Activated naive CD8-positive, alpha-beta T cell treated with anti-CD3 and anti-CD28 coated beads, Interleukin-2, amount 50 U/mL, for 16 hours (primary cell): ENCODE measurements around the gene SH3YL1.

ENCODE experiments used
- DNase-seq: peaks from one replicate; pipeline ENCODE4 v3.0.0-alpha.2; 2020; ENCODE audit warnings: low read depth, low spot score

Gene SH3YL1

GRCh38 chr2:258933-259332 is 4.9 kb downstream of the SH3YL1 start:
- DNase-seq = no peak

- DNase-seq = no peak
These were observed 6.0 kb downstream of the SH3YL1 start for GRCh38 chr2:257842-258241.

GRCh38 chr2:257429-257828 is 6.4 kb downstream of the SH3YL1 start:
- no peak for DNase-seq

- DNase-seq = no peak
These were observed 7.7 kb downstream of the SH3YL1 start for GRCh38 chr2:256094-256493.

- no peak for DNase-seq
These were observed 8.6 kb downstream of the SH3YL1 start for GRCh38 chr2:255195-255594.

DNA sequence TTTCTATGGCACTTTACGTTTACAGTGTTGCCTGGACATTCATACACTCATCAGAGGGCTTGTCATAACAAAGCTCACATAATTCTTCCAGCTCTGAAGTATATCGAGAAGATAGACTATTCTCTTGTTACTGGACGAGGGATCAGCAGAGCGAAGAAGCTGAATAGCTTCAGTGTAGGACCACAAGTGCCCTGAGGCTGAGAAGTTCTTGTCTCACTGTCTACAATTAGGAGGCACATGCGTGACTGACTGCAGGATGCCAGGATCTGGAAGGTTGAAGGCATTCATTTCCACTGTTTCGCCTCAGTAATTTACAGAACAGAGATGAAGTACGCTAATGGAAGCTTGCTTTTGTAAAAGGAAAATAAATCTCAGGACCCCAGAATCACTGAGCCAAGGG is 9.6 kb downstream of the SH3YL1 start:
- DNase-seq = no peak

DNA sequence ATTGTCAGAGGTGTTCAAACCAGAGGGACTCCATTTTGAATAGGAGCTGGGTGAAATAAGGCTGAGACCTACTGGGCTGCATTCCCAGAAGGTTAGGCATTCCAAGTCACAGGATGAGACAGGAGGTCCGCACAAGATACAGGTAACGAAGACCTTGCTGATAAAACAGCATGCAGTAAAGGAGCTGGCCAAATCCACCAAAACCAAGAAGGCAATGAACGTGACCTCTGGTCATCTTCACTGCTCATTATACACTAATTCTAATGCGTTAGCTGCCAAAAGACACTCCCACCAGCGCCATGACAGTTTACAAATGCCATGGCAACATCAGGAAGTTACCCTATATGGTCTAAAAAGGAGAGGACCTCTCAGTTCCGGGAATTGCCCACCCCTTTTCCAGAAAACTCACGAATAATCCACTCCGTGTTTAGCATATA is 10.6 kb downstream of the SH3YL1 start:
- no peak for DNase-seq

- no peak for DNase-seq
These were observed 11.7 kb downstream of the SH3YL1 start for GRCh38 chr2:252001-252602.

DNA sequence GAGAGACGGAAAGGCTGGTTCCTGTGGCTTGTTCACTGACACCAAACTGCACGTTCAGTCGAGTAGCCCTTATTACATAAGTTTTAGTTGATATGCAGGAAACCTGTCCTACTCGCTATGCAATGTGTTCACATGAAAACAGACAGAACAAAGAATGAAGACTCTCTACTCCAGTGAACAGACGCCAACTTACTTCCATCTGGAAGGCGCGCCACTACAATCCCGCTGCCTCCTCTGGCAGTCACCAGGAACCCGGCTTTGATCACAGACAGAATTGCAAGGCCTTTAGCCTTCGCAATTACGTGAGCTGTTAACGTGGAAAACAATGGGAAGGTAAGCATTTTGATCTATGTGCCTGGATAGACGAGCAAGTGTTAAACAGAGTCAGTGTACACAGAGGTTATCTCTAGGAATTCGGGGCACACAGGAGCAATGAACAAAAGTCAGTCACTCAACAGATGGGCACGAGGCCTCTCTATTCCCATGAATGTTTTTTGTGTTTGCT is 14.2 kb downstream of the SH3YL1 start:
- DNase-seq = no peak

GRCh38 chr2:248724-249123 is 15.1 kb downstream of the SH3YL1 start:
- DNase-seq = no peak

DNA sequence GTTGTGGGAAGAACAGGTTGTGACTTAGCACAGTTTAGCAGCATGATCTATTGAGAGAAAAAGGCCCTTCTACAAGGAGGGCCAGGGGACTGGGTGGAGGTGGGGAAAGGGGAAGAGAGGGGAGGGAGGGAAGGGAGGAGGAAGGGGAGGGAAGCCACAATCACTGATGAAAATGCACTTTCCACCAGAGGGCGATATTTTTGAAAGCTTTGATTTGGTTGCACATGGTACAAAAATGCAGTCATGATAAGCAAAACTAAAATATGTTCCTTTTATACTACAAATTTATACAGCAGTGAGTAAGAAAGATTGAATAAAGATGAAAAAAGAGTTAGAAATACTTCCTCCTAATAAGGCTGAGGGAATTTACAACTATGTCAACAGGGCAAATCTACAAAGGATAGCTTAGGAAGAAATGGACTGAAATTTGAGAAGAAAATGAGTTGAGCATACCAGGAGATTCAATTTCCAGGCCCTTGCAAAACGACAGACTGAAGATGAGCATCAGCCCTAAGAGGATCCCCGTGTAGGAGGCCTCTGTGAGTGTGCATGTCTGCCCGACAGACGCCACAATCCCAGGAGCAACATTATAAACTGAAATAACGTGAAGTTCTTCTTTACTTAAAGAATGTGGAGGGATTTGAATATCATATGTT is 17.2 kb downstream of the SH3YL1 start:
- no peak for DNase-seq

GRCh38 chr2:244547-244946 is 19.3 kb downstream of the SH3YL1 start:
- DNase-seq = no peak

- DNase-seq = no peak
These were observed 25.0 kb downstream of the SH3YL1 start for GRCh38 chr2:238869-239268.

GRCh38 chr2:238431-238830 is 25.4 kb downstream of the SH3YL1 start:
- DNase-seq = no peak

- DNase-seq = no peak
These were observed 26.0 kb downstream of the SH3YL1 start for GRCh38 chr2:237878-238277.

- DNase-seq = no peak
These were observed 26.8 kb downstream of the SH3YL1 start for GRCh38 chr2:236993-237539.

DNA sequence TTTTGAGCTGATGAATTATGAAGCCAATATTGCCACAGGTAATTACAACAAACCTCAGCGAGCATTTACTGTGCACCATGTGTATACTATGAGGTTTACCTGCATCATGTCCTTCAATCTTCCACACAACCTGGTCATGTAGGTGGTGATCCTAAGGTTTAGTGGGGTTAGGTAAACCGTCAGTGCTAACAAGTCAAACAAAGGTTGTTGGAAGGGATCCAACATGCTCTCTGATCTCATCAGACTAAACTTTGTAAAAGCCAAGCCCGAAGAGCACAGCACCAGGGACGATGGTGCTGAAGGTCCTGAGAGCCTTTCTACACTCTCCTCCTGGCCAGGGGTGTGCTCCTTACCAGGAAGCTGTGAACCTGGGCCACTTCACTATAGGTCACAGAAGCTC is 29.4 kb downstream of the SH3YL1 start:
- DNase-seq = no peak

DNA sequence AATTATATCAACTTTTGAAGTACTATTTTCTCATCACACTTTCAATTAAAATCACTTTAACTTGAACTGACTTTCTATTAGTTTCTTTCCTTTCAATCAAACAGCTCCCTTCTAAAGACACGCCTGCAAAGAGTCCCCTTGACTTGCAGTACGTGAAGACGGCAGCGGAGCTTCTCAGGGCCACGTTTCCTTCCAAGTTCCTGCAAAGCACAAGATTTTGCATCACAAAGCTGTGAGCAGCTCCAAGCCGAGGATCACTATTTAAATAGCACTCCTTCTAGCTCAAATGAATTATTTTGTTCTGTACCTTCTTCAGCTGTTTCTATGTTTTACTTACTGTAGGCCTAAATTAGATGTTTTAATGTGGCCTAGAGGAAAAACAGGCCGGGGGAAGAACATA is 30.8 kb downstream of the SH3YL1 start:
- no peak for DNase-seq

GRCh38 chr2:231521-232185 is 32.2 kb downstream of the SH3YL1 start:
- no peak for DNase-seq

GRCh38 chr2:228518-229278 is 35.1 kb downstream of the SH3YL1 start:
- DNase-seq = no peak

- no peak for DNase-seq
These were observed 35.7 kb downstream of the SH3YL1 start for GRCh38 chr2:228115-228514.
